Body of pancreas (tissue), 4 donors: Measurements from ENCODE around the gene PRRC2B. TPM values are rescaled to one million over a fixed set of nuclear protein-coding genes. Genes with fewer than 3 reads are reported as not detected.
"Not testable (repeated sequence)": the region's sequence is repeated elsewhere in the genome, so short reads cannot be mapped to it uniquely, and the experiment has no call there.

Experiments used
- ATAC-seq: fragments of 150-250 bp; one replicate; pipeline ENCODE4 v1.9.1; 2016
- DNase-seq, 4 donors: peaks; one replicate each; pipeline ENCODE4 v3.0.0-alpha.2; 2019
- H3K27ac ChIP-seq, 4 donors: fragments of 200-600 bp; sonication (generic); 1 replicate in 3 of 4; 2 replicates in 1 of 4; pipeline versions ENCODE4 v1.5.1 to v1.6.1; 2016 to 2019; ENCODE audit warnings: mild to moderate bottlenecking in 1 of 4, mixed read lengths in 1 of 4, moderate library complexity in 1 of 4
- H3K27me3 ChIP-seq, 2 donors: fragments of 200-600 bp; sonication (generic); one replicate each; pipeline ENCODE4 v1.6.0; 2016; ENCODE audit warnings: mild to moderate bottlenecking in 1 of 2
- H3K36me3 ChIP-seq, 2 donors: fragments of 200-600 bp; sonication (generic); replicated peaks in 1 of 2; 2 replicates each; pipeline ENCODE4 v1.5.1; 2016; ENCODE audit warnings: low read depth in 2 of 2; ENCODE audit not compliant: insufficient read depth in 1 of 2
- H3K4me1 ChIP-seq: fragments of 200-600 bp; sonication (generic); one replicate; pipeline ENCODE4 v1.6.0; 2016
- H3K4me3 ChIP-seq, 2 donors: fragments of 200-600 bp; sonication (generic); 1 replicate in 1 of 2; 2 replicates in 1 of 2; pipeline ENCODE4 v1.5.1; 2016 to 2019
- H3K9me3 ChIP-seq, 3 donors: fragments of 200-600 bp; sonication (generic); 1 replicate in 2 of 3; 2 replicates in 1 of 3; pipeline ENCODE4 v1.5.1; 2016
- CTCF ChIP-seq, 7 experiments: fragments of 450-650 bp in 4 of 7; fragments of 200-600 bp in 3 of 7; sonication (generic) in 3 of 7; IDR thresholded peaks; one replicate each; pipeline ENCODE4 v1.5.1; 2016 to 2019; ENCODE audit warnings: antibody characterized with exemption in 7 of 7
- POLR2A ChIP-seq, 3 donors: fragments of 450-650 bp; IDR thresholded peaks; one replicate each; pipeline ENCODE4 v1.6.1; 2016; ENCODE audit warnings: antibody characterized with exemption in 3 of 3, mild to moderate bottlenecking in 2 of 3
- WGBS, 2 donors: methylation state at CpG; one replicate each; pipeline ENCODE4 v1.1.5; 2017; 5-methylcytosine and 5-hydroxymethylcytosine counted together
- intact Hi-C: fragments of 100-400 bp; cut with DNase I; formaldehyde crosslinking; loops from one replicate; pipeline ENCODE4 v1.15.1; 2023
- total RNA-seq, 2 donors: library from RNA; depleted of rRNA; stranded (reverse); fragments of >200 nt; gene quantifications; one replicate each; pipeline ENCODE4 v1.1.0, GENCODE V29; 2016

Gene PRRC2B
- total RNA-seq, 2 donors from 2014 or later, result 78.3 to 177 TPM

- ATAC-seq, result no peak
- Histone ChIP-seq H3K27ac (no peak overlapping the region), H3K4me3 (no peak overlapping the region), H3K9me3 (no peaks in the 10 kb centered on the region), H3K36me3 (no peaks in the 10 kb centered on the region), H3K4me1 (peaks cover 12% of the 10 kb centered on the region), H3K27me3 (no peaks in the 10 kb centered on the region)
- no peak for TF ChIP-seq CTCF (IDR thresholded peaks at IDR 0.05)
- TF ChIP-seq POLR2A (IDR thresholded peaks at IDR 0.05), result no peak
- WGBS, 2 donors, result 86 to 91% methylated on average over 2 of the region's 2 CpGs
- no peak for DNase-seq
- intact Hi-C loops, result loop anchor here (10.0 kb wide), 1 partner anchor 54 kb away; no protein-coding TSS in a partner anchor
These were observed 23.2 kb upstream of the PRRC2B start for GRCh38 chr9:131370638-131371037.

GRCh38 chr9:131372599-131372973 is 21.3 kb upstream of the PRRC2B start:
- peak overlapping the region; percentile 74 to 98 (median 87) for H3K27ac ChIP-seq
- WGBS, 2 donors, result 38 to 57% methylated on average over 15 to 17 of the region's 17 CpGs
- not testable (repeated sequence) for ATAC-seq

GRCh38 chr9:131374638-131375037 is 19.2 kb upstream of the PRRC2B start:
- H3K27me3 ChIP-seq, H3K9me3 ChIP-seq, ATAC-seq, H3K4me3 ChIP-seq, H3K36me3 ChIP-seq, H3K27ac ChIP-seq, DNase-seq, H3K4me1 ChIP-seq: not testable (repeated sequence)
- WGBS, 2 donors, result 65 to 70% methylated on average over 5 of the region's 5 CpGs
- intact Hi-C loops, result loop anchor here (10.0 kb wide), 1 partner anchor 50 kb away; no protein-coding TSS in a partner anchor

More at GRCh38 chr9:131372599-131372973, 21.3 kb upstream of the PRRC2B start:
- H3K4me3 ChIP-seq, result peak overlapping the region; percentile 13 to 26
- not testable (repeated sequence) for H3K36me3 ChIP-seq, H3K4me1 ChIP-seq, H3K9me3 ChIP-seq, H3K27me3 ChIP-seq
- DNase-seq, result peak in 1 of 4 donors; percentile 41
- intact Hi-C loops, result loop anchor here (10.0 kb wide), 1 partner anchor 52 kb away; no protein-coding TSS in a partner anchor

GRCh38 chr9:131379056-131379455 is 14.8 kb upstream of the PRRC2B start:
- TF ChIP-seq CTCF (IDR thresholded peaks at IDR 0.05), result no peak
- TF ChIP-seq POLR2A (IDR thresholded peaks at IDR 0.05), result no peak
- WGBS, 2 donors, result 70 to 84% methylated on average over 2 of the region's 2 CpGs
- DNase-seq (no peak), ATAC-seq (no peak)
- H3K36me3 ChIP-seq, result no peaks in the 10 kb centered on the region
- no peaks in the 10 kb centered on the region for H3K27me3 ChIP-seq
- peaks cover 18% of the 10 kb centered on the region for H3K4me1 ChIP-seq
- no peak overlapping the region for H3K4me3 ChIP-seq
- no peak overlapping the region for H3K27ac ChIP-seq
- intact Hi-C loops, result loop anchor here (10.0 kb wide), 1 partner anchor 46 kb away; no protein-coding TSS in a partner anchor
- H3K9me3 ChIP-seq, result no peaks in the 10 kb centered on the region

- peak overlapping the region; percentile 58 to 77 (median 74) for H3K27ac ChIP-seq
These were observed 10.8 kb upstream of the PRRC2B start for GRCh38 chr9:131382850-131383729.

More at GRCh38 chr9:131382850-131383729, 10.8 kb upstream of the PRRC2B start:
- WGBS, 2 donors, result 23 to 46% methylated on average over 15 to 19 of the region's 19 CpGs
- TF ChIP-seq CTCF (IDR thresholded peaks at IDR 0.05) (peak in 1 of 7 experiments; percentile 23), POLR2A (IDR thresholded peaks at IDR 0.05) (peak in 2 of 3 donors; percentile 39 to 43)
- intact Hi-C loops, result no loop called here
- H3K9me3 ChIP-seq, result no peaks in the 10 kb centered on the region
- H3K4me3 ChIP-seq, result no peak overlapping the region
- H3K4me1 ChIP-seq, result peaks cover 18% of the 10 kb centered on the region
- DNase-seq (peak; percentile 78 to 88 (median 86)), ATAC-seq (peak; percentile 99)
- H3K36me3 ChIP-seq, result no peaks in the 10 kb centered on the region
- no peaks in the 10 kb centered on the region for H3K27me3 ChIP-seq
